SU-DHL-6 (cell line): ENCODE results near the gene CUX1.

Experiments
- H2AFZ ChIP-seq: fragments of 200-600 bp; sonication (generic); 2 replicates; pipeline ENCODE4 v1.6.1; 2014; ENCODE audit warnings: low read depth, mild to moderate bottlenecking, moderate library complexity, mixed read lengths, antibody characterized with exemption, low read length; ENCODE audit not compliant: severe bottlenecking
- H3F3A ChIP-seq: fragments of 200-600 bp; shearing (Covaris generic); 2 replicates; pipeline ENCODE4 v1.6.0; 2016; ENCODE audit warnings: antibody characterized with exemption, mild to moderate bottlenecking; ENCODE audit not compliant: insufficient read depth
- H3K27ac ChIP-seq: fragments of 200-600 bp; sonication (generic); 2 replicates; pipeline ENCODE4 v1.5.1; 2016; ENCODE audit warnings: low read depth, mild to moderate bottlenecking, low read length, moderate library complexity, mixed read lengths
- H3K27me3 ChIP-seq: fragments of 200-600 bp; sonication (generic), shearing (Covaris generic); 2 replicates; pipeline ENCODE4 v1.6.0; 2014; ENCODE audit warnings: mild to moderate bottlenecking, low read length
- H3K36me3 ChIP-seq: fragments of 200-600 bp; sonication (generic); 2 replicates; pipeline ENCODE4 v1.6.1; 2014; ENCODE audit warnings: mild to moderate bottlenecking, low read length, mixed read lengths
- H3K4me2 ChIP-seq: fragments of 300-600, 200-600 bp; shearing (Covaris generic), sonication (generic); 2 replicates; pipeline ENCODE4 v1.6.0; 2014; ENCODE audit warnings: low read length, low read depth, mild to moderate bottlenecking; ENCODE audit not compliant: poor library complexity, severe bottlenecking
- H3K4me3 ChIP-seq: fragments of 200-600 bp; sonication (generic); 2 replicates; pipeline ENCODE4 v1.5.1; 2014; ENCODE audit warnings: antibody characterized with exemption, low read length, mild to moderate bottlenecking, mixed read lengths; ENCODE audit not compliant: insufficient read depth, poor library complexity, severe bottlenecking
- H3K79me2 ChIP-seq: fragments of 200-600 bp; sonication (generic); 2 replicates; pipeline ENCODE4 v1.6.1; 2014; ENCODE audit warnings: mild to moderate bottlenecking, low read length, moderate library complexity; ENCODE audit not compliant: insufficient read depth
- H3K9ac ChIP-seq: fragments of 200-600 bp; sonication (generic); 2 replicates; pipeline ENCODE4 v1.7.0; 2014; ENCODE audit warnings: mild to moderate bottlenecking, low read length
- H3K9me2 ChIP-seq: fragments of 200-600 bp; sonication (generic); replicated peaks from 2 replicates; pipeline ENCODE4 v1.6.1; 2014; ENCODE audit warnings: low read length; ENCODE audit not compliant: insufficient read depth
- H3K9me3 ChIP-seq: fragments of 200-600 bp; sonication (generic); 2 replicates; pipeline ENCODE4 v1.6.1; 2014; ENCODE audit warnings: low read length, mixed read lengths; ENCODE audit not compliant: insufficient read depth
- H4K20me1 ChIP-seq: fragments of 200-600 bp; sonication (generic); 2 replicates; pipeline ENCODE4 v1.6.1; 2014; ENCODE audit warnings: low read depth, mild to moderate bottlenecking, antibody characterized with exemption, low read length, moderate library complexity, mixed read lengths
- CTCF ChIP-seq: fragments of 200-600 bp; sonication (generic); IDR thresholded peaks from one replicate; pipeline ENCODE4 v1.5.1; 2017; ENCODE audit warnings: antibody characterized with exemption, mild to moderate bottlenecking, low read length, moderate library complexity; ENCODE audit not compliant: insufficient read depth, poor library complexity, severe bottlenecking
- EZH2phosphoT487 ChIP-seq: fragments of 200-600 bp; sonication (generic), shearing (Covaris generic); conservative IDR thresholded peaks from 2 replicates; pipeline ENCODE4 v1.6.1; 2018; ENCODE audit warnings: mild to moderate bottlenecking, antibody characterized with exemption, low read length, moderate library complexity, mixed read lengths

CUX1 gene

GRCh38 chr7:102165136-102165535, 347.7 kb downstream of the CUX1 start:
- Histone ChIP-seq H3K36me3 (peaks cover 15% of the 10 kb centered on the region), H3F3A (peaks cover 4% of the 10 kb centered on the region; the same call in 1 of the 2 replicates), H3K27me3 (no peaks in the 10 kb centered on the region), H3K79me2 (no peaks in the 10 kb centered on the region), H3K4me3 (no peak overlapping the region), H2AFZ (no peak overlapping the region), H3K4me2 (no peak overlapping the region), H3K27ac (no peak overlapping the region), H3K9me2 (no peaks in the 10 kb centered on the region), H3K9ac (no peak overlapping the region), H3K9me3 (no peaks in the 10 kb centered on the region), H4K20me1 (no peaks in the 10 kb centered on the region)
- no peak for TF ChIP-seq CTCF

GRCh38 chr7:102167254-102167653, 349.8 kb downstream of the CUX1 start:
- Histone ChIP-seq H3K36me3 (peaks cover 30% of the 10 kb centered on the region), H3K27me3 (no peaks in the 10 kb centered on the region), H4K20me1 (no peaks in the 10 kb centered on the region), H3F3A (peaks cover 4% of the 10 kb centered on the region; the same call in 1 of the 2 replicates), H3K79me2 (no peaks in the 10 kb centered on the region), H3K27ac (no peak overlapping the region), H3K4me3 (no peak overlapping the region), H3K9me3 (no peaks in the 10 kb centered on the region), H3K9me2 (no peaks in the 10 kb centered on the region), H3K4me2 (no peak overlapping the region), H3K9ac (no peak overlapping the region), H2AFZ (no peak overlapping the region)
- TF ChIP-seq EZH2phosphoT487, result no peak
- TF ChIP-seq CTCF, result no peak

GRCh38 chr7:102169651-102170392, 352.4 kb downstream of the CUX1 start:
- Histone ChIP-seq H3K9me2 (no peaks in the 10 kb centered on the region), H3K4me2 (no peak overlapping the region), H3F3A (peaks cover 7% of the 10 kb centered on the region; the same call in 1 of the 2 replicates), H4K20me1 (no peaks in the 10 kb centered on the region), H3K36me3 (peaks cover 29% of the 10 kb centered on the region), H3K9me3 (no peaks in the 10 kb centered on the region), H3K27ac (no peak overlapping the region), H3K79me2 (no peaks in the 10 kb centered on the region), H2AFZ (no peak overlapping the region), H3K9ac (no peak overlapping the region), H3K27me3 (no peaks in the 10 kb centered on the region), H3K4me3 (no peak overlapping the region)
- no peak for TF ChIP-seq CTCF
